GM13977 (cell line): Measurements from ENCODE around the gene ZNF726.
"Not testable (repeated sequence)": the region's sequence is repeated elsewhere in the genome, so short reads cannot be mapped to it uniquely, and the experiment has no call there.

Experiments
- DNase-seq: peaks from one replicate; pipeline ENCODE4 v3.0.0; 2012; ENCODE audit warnings: low spot score
- in situ Hi-C: fragments of 300-500 bp; cut with MboI; formaldehyde crosslinking; loops from one replicate; pipeline ENCODE4 v1.12.0; 2022; ENCODE audit warnings: low sequenced_read_pairs, low pct_unique_long_range_greater_than_20kb, mixed read lengths, inconsistent platforms; ENCODE audit not compliant: unreplicated experiment
- TF ChIP-seq, protein P1 (sequence below): IDR thresholded peaks from 2 replicates; pipeline ENCODE4 v1.5.1; 2012; ENCODE audit warnings: mild to moderate bottlenecking, control low read depth; ENCODE audit not compliant: insufficient read depth; ENCODE audit errors: extremely low read depth, missing control alignments

ZNF726 gene

DNA sequence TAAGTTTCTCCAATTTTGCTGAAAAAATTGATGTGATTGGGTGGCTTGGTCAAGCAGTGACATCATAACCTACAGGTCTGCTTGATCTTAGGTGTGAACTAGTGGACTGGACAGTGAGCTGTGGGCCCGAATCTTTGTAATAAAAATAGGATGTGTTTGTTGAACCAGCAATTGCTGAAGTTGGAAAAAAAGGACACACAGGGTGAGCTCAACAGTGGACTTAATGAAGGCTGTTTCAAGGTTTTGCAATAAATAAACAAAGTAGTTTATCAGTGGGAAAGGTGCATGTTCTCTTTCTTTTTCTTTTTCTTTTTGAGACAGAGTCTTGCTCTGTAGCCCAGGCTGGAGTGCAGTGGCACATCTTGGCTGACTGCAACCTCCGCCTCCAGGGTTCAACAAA, 30.3 kb upstream of the ZNF726 start:
- TF ChIP-seq, protein P1, sequence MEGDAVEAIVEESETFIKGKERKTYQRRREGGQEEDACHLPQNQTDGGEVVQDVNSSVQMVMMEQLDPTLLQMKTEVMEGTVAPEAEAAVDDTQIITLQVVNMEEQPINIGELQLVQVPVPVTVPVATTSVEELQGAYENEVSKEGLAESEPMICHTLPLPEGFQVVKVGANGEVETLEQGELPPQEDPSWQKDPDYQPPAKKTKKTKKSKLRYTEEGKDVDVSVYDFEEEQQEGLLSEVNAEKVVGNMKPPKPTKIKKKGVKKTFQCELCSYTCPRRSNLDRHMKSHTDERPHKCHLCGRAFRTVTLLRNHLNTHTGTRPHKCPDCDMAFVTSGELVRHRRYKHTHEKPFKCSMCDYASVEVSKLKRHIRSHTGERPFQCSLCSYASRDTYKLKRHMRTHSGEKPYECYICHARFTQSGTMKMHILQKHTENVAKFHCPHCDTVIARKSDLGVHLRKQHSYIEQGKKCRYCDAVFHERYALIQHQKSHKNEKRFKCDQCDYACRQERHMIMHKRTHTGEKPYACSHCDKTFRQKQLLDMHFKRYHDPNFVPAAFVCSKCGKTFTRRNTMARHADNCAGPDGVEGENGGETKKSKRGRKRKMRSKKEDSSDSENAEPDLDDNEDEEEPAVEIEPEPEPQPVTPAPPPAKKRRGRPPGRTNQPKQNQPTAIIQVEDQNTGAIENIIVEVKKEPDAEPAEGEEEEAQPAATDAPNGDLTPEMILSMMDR, result no peak
- in situ Hi-C loops, result no loop called here

DNA sequence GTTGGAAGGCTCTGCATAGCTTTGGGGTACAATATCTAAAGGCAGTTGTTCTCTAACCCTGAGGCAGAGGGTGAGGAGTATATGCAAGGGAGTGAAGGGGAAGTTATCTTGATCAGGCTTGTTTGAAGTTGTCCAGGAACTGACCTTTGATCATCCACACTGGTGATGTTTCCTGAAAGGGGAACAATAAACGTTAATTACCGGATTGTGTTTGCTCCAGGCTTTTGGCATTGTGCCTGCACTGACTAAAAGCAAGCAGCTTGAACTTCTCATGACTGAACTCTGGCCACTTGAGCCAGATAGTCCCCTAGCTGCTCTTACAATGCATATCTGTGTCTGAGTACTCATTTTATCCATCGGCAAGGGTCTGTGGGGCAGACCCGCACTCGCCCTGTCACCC, 27.0 kb upstream of the ZNF726 start:
- in situ Hi-C loops, result no loop called here
- no peak for DNase-seq

More for the DNA sequence above, 30.3 kb upstream of the ZNF726 start:
- DNase-seq, result no peak

DNA sequence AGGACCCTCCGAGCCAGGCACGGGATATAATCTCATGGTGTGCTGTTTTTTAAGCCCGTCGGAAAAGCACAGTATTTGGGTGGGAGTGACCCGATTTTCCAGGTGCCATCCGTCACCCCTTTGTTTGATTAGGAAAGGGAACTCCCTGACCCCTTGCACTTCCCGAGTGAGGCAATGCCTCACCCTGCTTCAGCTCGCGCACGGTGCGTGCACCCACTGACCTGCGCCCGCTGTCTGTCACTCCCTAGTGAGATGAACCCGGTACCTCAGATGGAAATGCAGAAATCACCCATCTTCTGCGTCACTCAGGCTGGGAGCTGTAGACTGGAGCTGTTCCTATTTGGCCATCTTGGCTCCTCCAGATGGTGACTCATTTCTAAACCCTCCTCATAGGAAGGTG, 18.6 kb upstream of the ZNF726 start:
- in situ Hi-C loops, DNase-seq: not testable (repeated sequence)

More for the DNA sequence above, 27.0 kb upstream of the ZNF726 start:
- TF ChIP-seq, protein P1, result no peak

DNA sequence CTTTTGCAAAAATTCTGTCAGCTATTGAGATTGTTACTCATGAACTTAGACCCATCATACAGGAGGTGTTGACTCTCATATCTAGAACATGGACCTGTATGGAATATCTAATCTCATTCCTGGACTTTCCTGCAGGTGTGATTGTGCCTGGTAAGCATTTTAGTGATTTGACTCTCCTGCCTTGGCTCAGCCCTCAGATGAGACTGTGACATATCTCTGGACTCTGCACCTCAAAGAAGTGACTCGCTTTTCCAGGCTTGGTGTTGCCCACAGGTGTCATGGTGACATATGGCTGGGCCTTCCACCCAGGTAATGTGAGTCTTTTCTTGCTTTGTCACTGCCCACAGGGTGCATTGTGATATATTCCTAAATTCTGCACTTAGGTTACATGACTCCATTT, 17.8 kb upstream of the ZNF726 start:
- TF ChIP-seq, protein P1, result no peak
- in situ Hi-C loops, result no loop called here

DNA sequence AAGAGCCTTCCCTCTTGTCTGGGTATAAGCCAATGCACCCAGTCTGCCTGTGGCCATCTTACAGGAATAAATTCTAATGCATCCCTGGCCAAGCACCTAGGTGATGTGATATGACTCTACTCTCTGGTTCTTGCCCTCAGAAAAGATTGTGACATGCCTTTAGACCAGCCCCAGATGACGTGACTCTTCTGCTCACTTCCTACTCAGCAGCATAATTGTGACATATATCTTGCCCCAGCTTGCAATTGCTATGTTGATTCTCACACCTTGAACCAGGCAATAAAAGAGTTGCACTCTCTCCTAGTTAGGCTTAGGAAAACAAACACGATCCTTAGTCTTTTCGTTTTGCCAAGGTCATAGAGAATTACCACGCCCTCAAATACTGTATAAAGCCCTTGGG, 13.3 kb upstream of the ZNF726 start:
- TF ChIP-seq, protein P1, result no peak
- in situ Hi-C loops, result no loop called here
- no peak for DNase-seq

More for the DNA sequence above, 17.8 kb upstream of the ZNF726 start:
- no peak for DNase-seq

DNA sequence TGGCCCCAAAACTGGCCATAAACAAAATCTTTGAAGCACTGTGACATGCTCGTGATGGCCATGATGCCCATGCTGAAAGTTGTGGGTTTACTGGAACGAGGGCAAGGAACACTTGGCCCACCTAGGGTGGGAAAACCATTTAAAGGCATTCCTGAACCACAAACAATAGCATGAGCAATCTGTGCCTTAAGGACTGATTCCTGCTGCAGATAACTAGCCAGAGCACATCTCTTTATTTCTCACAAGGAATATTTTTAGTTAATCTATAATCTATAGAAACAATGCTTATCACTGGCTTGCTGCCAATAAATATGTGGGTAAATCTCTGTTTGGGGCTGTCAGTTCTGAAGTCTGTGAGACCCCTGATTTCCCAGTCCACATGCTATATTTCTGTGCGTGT, 10.3 kb upstream of the ZNF726 start:
- in situ Hi-C loops, result no loop called here
- DNase-seq, result no peak
- TF ChIP-seq, protein P1, result no peak

DNA sequence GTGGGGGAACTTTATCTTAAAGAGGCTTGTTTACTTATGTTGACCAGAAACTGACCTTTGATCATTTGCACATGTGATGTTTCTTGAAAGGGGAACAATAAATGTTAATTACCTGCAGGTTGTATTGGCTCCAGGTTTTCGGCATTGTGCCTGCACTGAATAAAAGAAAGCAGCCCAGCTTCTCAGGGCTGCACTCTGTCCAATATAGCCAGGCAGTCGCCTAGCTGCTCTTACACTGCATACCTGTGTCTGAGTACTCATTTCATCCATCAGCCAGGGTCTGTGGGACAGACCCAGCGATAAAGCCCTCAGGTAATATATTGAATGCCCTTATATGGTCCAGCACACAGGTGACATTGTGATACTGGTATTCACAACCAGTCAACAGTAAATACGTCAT, 8.9 kb upstream of the ZNF726 start:
- in situ Hi-C loops, result no loop called here
- TF ChIP-seq, protein P1, result no peak
- no peak for DNase-seq
